Chondrocyte (in vitro differentiated cells): Measurements from ENCODE around the gene TXNL1. TPM values are rescaled to one million over a fixed set of nuclear protein-coding genes. Genes with fewer than 3 reads are reported as not detected.

Experiments
- DNase-seq: peaks from one replicate; pipeline ENCODE4 v3.0.0; 2021; ENCODE audit warnings: mixed read lengths, low spot score
- H3K27ac Mint-ChIP-seq: one replicate; pipeline ENCODE4 v1.8.0; 2021; ENCODE audit warnings: mild to moderate bottlenecking, moderate library complexity, mixed read lengths; ENCODE audit not compliant: unreplicated experiment
- H3K27me3 Mint-ChIP-seq: 2 replicates; pipeline ENCODE4 v1.8.0; 2021; ENCODE audit warnings: low read depth, mixed read lengths
- H3K36me3 Mint-ChIP-seq: 2 replicates; pipeline ENCODE4 v1.8.0; 2021; ENCODE audit warnings: low read depth, mixed read lengths
- H3K4me1 Mint-ChIP-seq: 2 replicates; pipeline ENCODE4 v1.8.0; 2021; ENCODE audit warnings: low read depth, mild to moderate bottlenecking, mixed read lengths
- H3K4me3 Mint-ChIP-seq: one replicate; pipeline ENCODE4 v1.8.0; 2021; ENCODE audit warnings: mild to moderate bottlenecking, moderate library complexity, mixed read lengths; ENCODE audit not compliant: unreplicated experiment
- H3K9me3 Mint-ChIP-seq: 2 replicates; pipeline ENCODE4 v1.8.0; 2021; ENCODE audit warnings: low read depth, mixed read lengths
- total RNA-seq: library from RNA; stranded (reverse); gene quantifications from 3 replicates; pipeline ENCODE4 v1.2.1, GENCODE V29; 2021
- TF ChIP-seq, protein P1 (sequence below): fragments of 200-600 bp; sonication (generic); IDR thresholded peaks from 2 replicates; pipeline ENCODE4 v1.5.0; 2021; ENCODE audit warnings: antibody characterized with exemption, mild to moderate bottlenecking, moderate library complexity

The TXNL1 gene
- total RNA-seq, 1 donor from 2014 or later = 57.6 TPM

DNA sequence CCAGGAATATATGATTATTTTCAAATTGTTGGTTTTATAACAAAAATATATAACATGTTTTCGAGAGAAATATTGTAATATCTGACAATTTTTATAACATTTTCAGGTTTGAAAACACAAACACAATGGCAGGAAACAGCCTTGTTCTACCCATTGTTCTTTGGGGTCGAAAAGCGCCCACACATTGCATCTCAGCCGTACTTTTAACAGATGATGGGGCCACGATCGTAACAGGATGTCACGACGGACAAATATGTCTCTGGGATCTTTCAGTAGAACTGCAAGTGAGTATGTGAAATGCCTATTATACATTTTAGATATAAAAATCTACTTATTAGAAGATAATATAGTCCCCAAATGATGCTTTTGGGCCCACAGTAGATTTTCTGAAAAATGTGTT is 34.0 kb upstream of the TXNL1 start:
- no peak for DNase-seq
- H3K4me3 Mint-ChIP-seq = no peak overlapping the region
- no peak overlapping the region for H3K27ac Mint-ChIP-seq
- no peaks in the 10 kb centered on the region for H3K9me3 Mint-ChIP-seq
- H3K27me3 Mint-ChIP-seq = no peaks in the 10 kb centered on the region
- no peaks in the 10 kb centered on the region for H3K4me1 Mint-ChIP-seq
- H3K36me3 Mint-ChIP-seq = no peaks in the 10 kb centered on the region
- TF ChIP-seq, protein P1, sequence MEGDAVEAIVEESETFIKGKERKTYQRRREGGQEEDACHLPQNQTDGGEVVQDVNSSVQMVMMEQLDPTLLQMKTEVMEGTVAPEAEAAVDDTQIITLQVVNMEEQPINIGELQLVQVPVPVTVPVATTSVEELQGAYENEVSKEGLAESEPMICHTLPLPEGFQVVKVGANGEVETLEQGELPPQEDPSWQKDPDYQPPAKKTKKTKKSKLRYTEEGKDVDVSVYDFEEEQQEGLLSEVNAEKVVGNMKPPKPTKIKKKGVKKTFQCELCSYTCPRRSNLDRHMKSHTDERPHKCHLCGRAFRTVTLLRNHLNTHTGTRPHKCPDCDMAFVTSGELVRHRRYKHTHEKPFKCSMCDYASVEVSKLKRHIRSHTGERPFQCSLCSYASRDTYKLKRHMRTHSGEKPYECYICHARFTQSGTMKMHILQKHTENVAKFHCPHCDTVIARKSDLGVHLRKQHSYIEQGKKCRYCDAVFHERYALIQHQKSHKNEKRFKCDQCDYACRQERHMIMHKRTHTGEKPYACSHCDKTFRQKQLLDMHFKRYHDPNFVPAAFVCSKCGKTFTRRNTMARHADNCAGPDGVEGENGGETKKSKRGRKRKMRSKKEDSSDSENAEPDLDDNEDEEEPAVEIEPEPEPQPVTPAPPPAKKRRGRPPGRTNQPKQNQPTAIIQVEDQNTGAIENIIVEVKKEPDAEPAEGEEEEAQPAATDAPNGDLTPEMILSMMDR = no peak

DNA sequence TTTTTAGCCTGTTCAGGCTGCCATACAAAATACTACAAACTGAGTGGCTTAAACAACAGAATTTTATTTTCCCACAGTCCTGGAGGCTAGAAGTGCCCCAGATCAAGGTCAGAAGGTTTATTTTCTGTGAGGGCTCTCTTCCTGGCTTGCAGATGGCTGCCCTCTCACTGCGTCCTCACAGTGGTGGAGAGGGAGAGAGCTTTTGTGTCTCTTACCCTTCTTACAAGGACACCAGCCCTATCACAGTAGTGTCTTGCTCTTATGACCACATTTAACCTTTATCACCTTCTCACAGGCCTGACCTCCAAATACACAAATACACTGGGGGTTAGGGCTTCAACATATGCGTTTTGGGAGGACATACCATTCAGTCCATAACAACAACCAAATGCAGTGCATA is 24.5 kb upstream of the TXNL1 start:
- TF ChIP-seq, protein P1 = no peak
- Mint-ChIP-seq H3K27ac (no peak overlapping the region), H3K4me3 (no peak overlapping the region), H3K9me3 (no peaks in the 10 kb centered on the region), H3K36me3 (peaks cover 3% of the 10 kb centered on the region), H3K4me1 (peaks cover 18% of the 10 kb centered on the region), H3K27me3 (no peaks in the 10 kb centered on the region)
- no peak for DNase-seq

DNA sequence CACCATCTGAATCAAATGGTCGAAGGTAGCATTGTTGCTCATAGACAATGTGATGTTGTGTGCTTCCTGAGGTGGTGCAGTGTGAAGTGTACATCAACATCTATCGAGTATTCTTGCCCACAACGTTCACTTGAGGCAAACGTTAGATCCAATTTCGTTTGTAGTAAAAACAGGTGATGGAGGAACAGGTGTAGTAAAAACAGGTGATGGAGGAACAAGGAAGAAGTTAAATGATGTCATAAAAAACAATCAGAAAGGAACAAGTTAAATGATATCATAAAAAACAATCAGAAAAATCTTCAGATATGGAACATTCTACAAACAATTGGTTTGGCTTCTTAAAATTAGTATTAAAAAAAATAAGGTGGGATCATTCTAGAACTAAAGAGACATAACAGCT is 24.1 kb upstream of the TXNL1 start:
- peaks cover 18% of the 10 kb centered on the region for H3K4me1 Mint-ChIP-seq
- H3K36me3 Mint-ChIP-seq = peaks cover 3% of the 10 kb centered on the region
- H3K27ac Mint-ChIP-seq = no peak overlapping the region
- TF ChIP-seq, protein P1 = no peak
- no peak for DNase-seq
- no peaks in the 10 kb centered on the region for H3K27me3 Mint-ChIP-seq
- no peak overlapping the region for H3K4me3 Mint-ChIP-seq
- no peaks in the 10 kb centered on the region for H3K9me3 Mint-ChIP-seq

DNA sequence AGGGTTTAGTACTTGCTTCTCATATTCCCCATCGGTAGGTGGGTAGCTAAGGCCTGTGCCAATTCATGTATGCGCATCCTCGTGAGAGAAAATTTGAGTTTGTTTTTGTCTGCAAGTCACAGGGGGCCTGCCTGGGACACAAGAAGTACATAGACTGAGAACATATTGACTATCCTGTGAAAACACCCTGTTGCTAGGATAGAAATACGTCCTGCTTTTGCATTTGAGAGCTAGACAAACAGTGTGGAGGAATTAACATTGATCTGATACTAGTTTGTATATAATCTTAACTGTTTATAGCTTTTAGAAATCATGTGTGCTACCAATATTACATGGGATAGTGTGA is 23.6 kb upstream of the TXNL1 start:
- peaks cover 3% of the 10 kb centered on the region for H3K36me3 Mint-ChIP-seq
- H3K4me1 Mint-ChIP-seq = peaks cover 18% of the 10 kb centered on the region
- H3K27ac Mint-ChIP-seq = no peak overlapping the region
- no peaks in the 10 kb centered on the region for H3K27me3 Mint-ChIP-seq
- no peaks in the 10 kb centered on the region for H3K9me3 Mint-ChIP-seq
- TF ChIP-seq, protein P1 = no peak
- H3K4me3 Mint-ChIP-seq = no peak overlapping the region
- DNase-seq = no peak

DNA sequence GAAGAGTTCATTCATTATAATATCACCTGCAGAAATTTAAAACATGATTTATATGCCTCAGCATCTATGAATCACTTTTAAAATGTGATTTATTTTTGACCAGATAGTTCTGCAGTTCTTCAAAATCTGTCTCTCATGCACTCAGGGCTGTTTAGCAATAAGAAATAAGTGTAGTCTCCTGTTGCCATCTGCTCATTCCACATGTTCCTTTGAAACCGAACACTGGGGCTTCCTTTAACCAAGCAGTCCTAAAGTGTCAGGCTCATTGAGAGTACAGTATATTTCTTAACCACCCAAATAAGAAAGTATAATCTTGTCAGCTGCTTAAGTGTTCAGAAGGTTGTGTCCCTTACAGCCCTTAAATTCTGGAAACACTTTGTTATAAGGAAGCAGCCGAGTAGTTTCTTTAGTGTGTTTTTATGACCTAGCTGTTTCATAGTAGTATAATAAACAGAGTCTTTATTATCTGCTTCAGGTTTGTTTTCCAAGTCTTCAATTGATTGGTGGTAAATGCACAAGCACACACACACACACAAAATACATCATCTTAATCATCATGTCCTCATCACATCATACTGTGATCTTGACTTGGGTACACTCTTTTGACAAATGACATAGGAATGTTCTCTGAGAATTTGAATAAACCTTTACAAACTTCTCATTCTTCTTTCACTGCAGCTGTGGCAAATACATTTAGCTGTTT is 23.1 kb upstream of the TXNL1 start:
- Mint-ChIP-seq H3K27ac (no peak overlapping the region), H3K4me3 (no peak overlapping the region), H3K4me1 (peaks cover 18% of the 10 kb centered on the region), H3K27me3 (no peaks in the 10 kb centered on the region), H3K9me3 (no peaks in the 10 kb centered on the region), H3K36me3 (peaks cover 3% of the 10 kb centered on the region)
- TF ChIP-seq, protein P1 = no peak
- no peak for DNase-seq
